CD4-positive, alpha-beta T cell (primary cell): ENCODE measurements around the gene NETO2. TPM values are rescaled to one million over a fixed set of nuclear protein-coding genes. Genes with fewer than 3 reads are reported as not detected.

Source experiments
- ATAC-seq: fragments of 200-7000 bp; cut with Tn5 transposase; one replicate; pipeline ENCODE4 v1.10.0; 2022; ENCODE audit warnings: mild to moderate bottlenecking; ENCODE audit not compliant: poor library complexity
- CTCF ChIA-PET: fragments of 350-600 bp; sonication (Branson Sonifier 250); formaldehyde crosslinking; loops from one replicate; lab custom pipeline; 2021; ENCODE audit warnings: antibody characterized with exemption, inconsistent platforms; lab: Charles Lee
- POLR2A ChIA-PET: fragments of 350-600 bp; sonication (Branson Sonifier 250); formaldehyde crosslinking; loops from one replicate; lab custom pipeline; 2021; ENCODE audit warnings: antibody characterized with exemption, inconsistent platforms; lab: Charles Lee
- DNase-seq, 14 experiments: peaks; one replicate each; pipeline ENCODE4 v3.0.0-alpha.2; 2013 to 2020; ENCODE audit warnings: mixed read lengths in 2 of 14
- H3K27ac ChIP-seq, 2 donors: one replicate each; pipeline versions ENCODE4 v1.5.1 to v1.7.0; 2013; ENCODE audit warnings: low read length in 2 of 2, low read depth in 1 of 2, mild to moderate bottlenecking in 1 of 2
- H3K27me3 ChIP-seq, 2 experiments: 1 replicate in 1 of 2; 2 replicates in 1 of 2; pipeline versions ENCODE4 v1.6.1 to v1.7.0; 2013; ENCODE audit warnings: low read length in 2 of 2, control low read depth in 1 of 2, mild to moderate bottlenecking in 1 of 2, moderate library complexity in 1 of 2; ENCODE audit not compliant: insufficient read depth in 2 of 2, control insufficient read depth in 1 of 2
- H3K36me3 ChIP-seq: one replicate; pipeline ENCODE4 v1.6.1; 2013; ENCODE audit warnings: low read length, control low read depth; ENCODE audit not compliant: insufficient read depth
- H3K4me1 ChIP-seq: one replicate; pipeline ENCODE4 v1.6.1; 2013; ENCODE audit warnings: low read length, control low read depth; ENCODE audit not compliant: insufficient read depth
- H3K4me3 ChIP-seq: one replicate; pipeline ENCODE4 v1.5.1; 2013; ENCODE audit warnings: mild to moderate bottlenecking, low read length, moderate library complexity
- H3K9me3 ChIP-seq, 2 experiments: 1 replicate in 1 of 2; 2 replicates in 1 of 2; pipeline versions ENCODE4 v1.6.1 to v1.7.0; 2013; ENCODE audit warnings: low read length in 2 of 2, mild to moderate bottlenecking in 2 of 2, control low read depth in 1 of 2, moderate library complexity in 1 of 2; ENCODE audit not compliant: control insufficient read depth in 1 of 2, insufficient read depth in 1 of 2
- H3K27ac Mint-ChIP-seq: one replicate; pipeline ENCODE4 v1.8.0; 2020; ENCODE audit warnings: mixed read lengths
- H3K27me3 Mint-ChIP-seq: one replicate; pipeline ENCODE4 v1.8.0; 2021; ENCODE audit warnings: mixed read lengths
- H3K36me3 Mint-ChIP-seq: one replicate; pipeline ENCODE4 v1.8.0; 2021; ENCODE audit warnings: low read depth, mixed read lengths
- H3K4me1 Mint-ChIP-seq: one replicate; pipeline ENCODE4 v1.8.0; 2021; ENCODE audit warnings: low read depth, mixed read lengths
- H3K4me3 Mint-ChIP-seq: one replicate; pipeline ENCODE4 v1.8.0; 2020; ENCODE audit warnings: mild to moderate bottlenecking, mixed read lengths
- H3K9me3 Mint-ChIP-seq: one replicate; pipeline ENCODE4 v1.8.0; 2020; ENCODE audit warnings: mixed read lengths
- intact Hi-C, 2 experiments: fragments of 100-400 bp; cut with DNase I in 1 of 2; cut with micrococcal nuclease in 1 of 2; formaldehyde crosslinking; loops; one replicate each; pipeline versions ENCODE4 v1.15.1 to v1.9.0; 2023 to 2025; cut with DNase I, micrococcal nuclease
- total RNA-seq, 174 experiments: library from RNA in 2 of 174; stranded (reverse) in 2 of 174; gene quantifications; one replicate each; pipeline ENCODE4 v1.2.3 and lab custom pipeline; 2021 to 2026
- TF ChIP-seq, protein P1 (sequence below): fragments of 200-600 bp; IDR thresholded peaks from one replicate; pipeline ENCODE4 v1.8.0; 2022; ENCODE audit warnings: antibody characterized with exemption, mild to moderate bottlenecking

The NETO2 gene
- total RNA-seq, 2 experiments from 2014 or later: 1.8 to 1.9 TPM

DNA sequence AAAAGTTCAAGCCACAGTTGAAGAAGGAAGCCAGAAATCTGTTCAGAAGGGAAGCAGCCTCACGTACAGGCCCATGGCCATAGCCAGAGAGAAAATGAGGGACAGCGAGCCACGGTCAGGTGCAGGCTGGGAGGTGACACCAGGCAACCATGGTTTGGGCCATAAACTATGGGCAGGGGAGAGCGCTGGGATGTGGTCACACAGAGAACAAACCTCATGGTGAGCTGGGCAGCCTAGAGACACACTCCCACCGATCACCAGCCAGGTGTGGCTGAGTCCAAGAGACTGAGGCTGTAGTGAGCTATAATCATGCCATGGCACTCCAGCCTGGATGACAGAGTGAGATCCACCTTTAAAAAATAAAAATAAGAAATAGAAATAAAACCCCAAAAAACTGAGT lies 76.5 kb downstream of the NETO2 start:
- no peak overlapping the region for H3K4me3 Mint-ChIP-seq
- ChIA-PET CTCF (no interaction called here), POLR2A (no interaction called here)

DNA sequence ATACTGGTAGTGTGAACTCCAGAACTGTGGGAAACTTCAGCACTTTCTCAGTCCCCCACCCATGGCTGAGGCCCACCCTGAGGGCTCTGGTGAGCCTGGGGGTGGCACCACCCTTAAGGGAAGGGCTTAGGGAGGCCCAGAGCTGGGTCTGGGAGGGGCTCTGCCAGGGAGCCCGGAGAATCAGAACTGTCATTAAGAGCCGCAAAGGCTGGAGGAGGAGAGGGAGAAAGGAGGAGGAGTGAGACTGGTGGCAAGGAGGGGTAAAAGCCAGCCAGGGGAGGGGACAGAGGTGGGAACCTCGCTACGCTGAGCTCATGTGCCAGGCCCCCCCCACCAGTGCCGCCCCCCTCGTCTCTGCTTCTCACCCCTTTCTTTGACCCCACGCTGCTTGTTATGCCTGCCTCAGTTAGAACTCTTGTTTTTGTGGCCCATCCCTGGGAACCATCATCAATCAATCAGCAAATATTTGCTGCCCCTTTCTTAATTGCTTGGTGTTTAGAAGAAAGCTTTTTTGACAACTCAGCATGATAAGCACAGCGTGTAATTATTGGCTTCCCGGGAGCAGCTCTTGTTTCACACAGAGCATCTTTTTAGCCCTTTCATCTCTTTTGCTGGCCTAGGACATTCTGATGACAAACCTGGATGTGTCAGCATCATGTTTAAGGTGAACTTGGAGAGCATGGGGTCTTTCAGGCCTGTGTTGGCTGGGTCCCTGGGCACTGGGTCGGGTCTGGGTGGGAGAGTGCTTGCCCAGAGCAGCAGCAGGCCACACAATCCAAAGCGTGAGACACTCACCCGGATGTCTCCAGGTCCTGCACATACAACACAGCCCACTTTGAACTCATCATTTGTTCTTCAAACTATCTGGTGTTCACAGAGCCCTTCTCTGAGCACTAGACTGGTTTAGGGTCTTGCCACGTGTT lies 77.7 kb downstream of the NETO2 start:
- no peaks in the 10 kb centered on the region for H3K27me3 Mint-ChIP-seq
- H3K27ac Mint-ChIP-seq: no peak overlapping the region
- no peak overlapping the region for H3K4me3 Mint-ChIP-seq
- no peak for ATAC-seq
- no peak for DNase-seq
- Histone ChIP-seq H3K4me1 (peaks cover 3% of the 10 kb centered on the region), H3K36me3 (no peaks in the 10 kb centered on the region), H3K9me3 (peaks cover 0 to 11% of the 10 kb centered on the region in 2 experiments), H3K27ac (no peak overlapping the region), H3K4me3 (no peak overlapping the region), H3K27me3 (no peaks in the 10 kb centered on the region)
- H3K9me3 Mint-ChIP-seq: peaks cover 5% of the 10 kb centered on the region
- TF ChIP-seq, protein P1, sequence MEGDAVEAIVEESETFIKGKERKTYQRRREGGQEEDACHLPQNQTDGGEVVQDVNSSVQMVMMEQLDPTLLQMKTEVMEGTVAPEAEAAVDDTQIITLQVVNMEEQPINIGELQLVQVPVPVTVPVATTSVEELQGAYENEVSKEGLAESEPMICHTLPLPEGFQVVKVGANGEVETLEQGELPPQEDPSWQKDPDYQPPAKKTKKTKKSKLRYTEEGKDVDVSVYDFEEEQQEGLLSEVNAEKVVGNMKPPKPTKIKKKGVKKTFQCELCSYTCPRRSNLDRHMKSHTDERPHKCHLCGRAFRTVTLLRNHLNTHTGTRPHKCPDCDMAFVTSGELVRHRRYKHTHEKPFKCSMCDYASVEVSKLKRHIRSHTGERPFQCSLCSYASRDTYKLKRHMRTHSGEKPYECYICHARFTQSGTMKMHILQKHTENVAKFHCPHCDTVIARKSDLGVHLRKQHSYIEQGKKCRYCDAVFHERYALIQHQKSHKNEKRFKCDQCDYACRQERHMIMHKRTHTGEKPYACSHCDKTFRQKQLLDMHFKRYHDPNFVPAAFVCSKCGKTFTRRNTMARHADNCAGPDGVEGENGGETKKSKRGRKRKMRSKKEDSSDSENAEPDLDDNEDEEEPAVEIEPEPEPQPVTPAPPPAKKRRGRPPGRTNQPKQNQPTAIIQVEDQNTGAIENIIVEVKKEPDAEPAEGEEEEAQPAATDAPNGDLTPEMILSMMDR: no peak
- CTCF ChIA-PET: no interaction called here
- POLR2A ChIA-PET: no interaction called here
- H3K4me1 Mint-ChIP-seq: no peaks in the 10 kb centered on the region
- intact Hi-C loops: no loop called here
- H3K36me3 Mint-ChIP-seq: no peaks in the 10 kb centered on the region

More for the DNA sequence above, 76.5 kb downstream of the NETO2 start:
- H3K36me3 Mint-ChIP-seq: no peaks in the 10 kb centered on the region
- DNase-seq: no peak
- intact Hi-C loops: no loop called here
- no peak overlapping the region for H3K4me3 ChIP-seq
- TF ChIP-seq, protein P1: no peak
- no peaks in the 10 kb centered on the region for H3K27me3 ChIP-seq
- no peak for ATAC-seq
- peaks cover 5% of the 10 kb centered on the region for H3K9me3 Mint-ChIP-seq
- H3K36me3 ChIP-seq: no peaks in the 10 kb centered on the region
- no peak overlapping the region for H3K27ac ChIP-seq
- no peaks in the 10 kb centered on the region for H3K27me3 Mint-ChIP-seq
- no peak overlapping the region for H3K27ac Mint-ChIP-seq
- H3K4me1 ChIP-seq: peaks cover 3% of the 10 kb centered on the region
- peaks cover 0 to 6% of the 10 kb centered on the region in 2 experiments for H3K9me3 ChIP-seq
- H3K4me1 Mint-ChIP-seq: no peaks in the 10 kb centered on the region

DNA sequence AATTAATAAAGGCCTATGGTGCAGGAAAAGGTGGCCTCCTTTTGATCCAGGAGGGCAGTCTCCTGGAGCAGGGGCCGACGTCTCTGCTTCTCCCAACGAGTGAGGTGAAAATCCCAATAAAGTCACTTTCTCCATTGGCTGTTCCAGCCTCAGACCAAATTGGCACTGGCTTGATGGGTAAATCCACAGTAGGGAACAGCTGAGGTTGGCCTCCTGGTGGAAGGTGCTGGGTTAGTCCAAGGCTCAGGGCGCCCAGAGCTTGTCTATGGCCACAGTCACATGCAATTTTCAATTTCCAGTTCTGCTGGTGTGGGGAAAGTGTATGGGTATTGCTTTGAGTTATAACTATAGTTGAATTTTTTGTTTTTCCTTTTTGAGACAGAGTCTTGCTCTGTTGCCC lies 79.0 kb downstream of the NETO2 start:
- TF ChIP-seq, protein P1: no peak

More for the DNA sequence above, 79.0 kb downstream of the NETO2 start:
- Histone ChIP-seq H3K36me3 (no peaks in the 10 kb centered on the region), H3K4me1 (peaks cover 3% of the 10 kb centered on the region), H3K9me3 (peaks cover 0 to 12% of the 10 kb centered on the region in 2 experiments), H3K27ac (no peak overlapping the region), H3K4me3 (no peak overlapping the region), H3K27me3 (no peaks in the 10 kb centered on the region)
- no peaks in the 10 kb centered on the region for H3K36me3 Mint-ChIP-seq
- H3K4me3 Mint-ChIP-seq: no peak overlapping the region
- H3K9me3 Mint-ChIP-seq: peaks cover 5% of the 10 kb centered on the region
- intact Hi-C loops: no loop called here
- H3K27ac Mint-ChIP-seq: no peak overlapping the region
- CTCF ChIA-PET: no interaction called here
- H3K27me3 Mint-ChIP-seq: no peaks in the 10 kb centered on the region
- ATAC-seq: no peak
- no peaks in the 10 kb centered on the region for H3K4me1 Mint-ChIP-seq
- POLR2A ChIA-PET: no interaction called here
- DNase-seq: no peak
